Stimulated activated CD4-positive, alpha-beta T cell treated with anti-CD3 and anti-CD28 coated beads, TNF-alpha, amount 100 ng/mL, for 4 hours (primary cell): ENCODE results near the gene DCAKD.

Source experiments
- DNase-seq, 3 experiments: peaks; one replicate each; pipeline ENCODE4 v3.0.0-alpha.2; 2020; ENCODE audit warnings: low read depth in 3 of 3

The DCAKD gene

DNA sequence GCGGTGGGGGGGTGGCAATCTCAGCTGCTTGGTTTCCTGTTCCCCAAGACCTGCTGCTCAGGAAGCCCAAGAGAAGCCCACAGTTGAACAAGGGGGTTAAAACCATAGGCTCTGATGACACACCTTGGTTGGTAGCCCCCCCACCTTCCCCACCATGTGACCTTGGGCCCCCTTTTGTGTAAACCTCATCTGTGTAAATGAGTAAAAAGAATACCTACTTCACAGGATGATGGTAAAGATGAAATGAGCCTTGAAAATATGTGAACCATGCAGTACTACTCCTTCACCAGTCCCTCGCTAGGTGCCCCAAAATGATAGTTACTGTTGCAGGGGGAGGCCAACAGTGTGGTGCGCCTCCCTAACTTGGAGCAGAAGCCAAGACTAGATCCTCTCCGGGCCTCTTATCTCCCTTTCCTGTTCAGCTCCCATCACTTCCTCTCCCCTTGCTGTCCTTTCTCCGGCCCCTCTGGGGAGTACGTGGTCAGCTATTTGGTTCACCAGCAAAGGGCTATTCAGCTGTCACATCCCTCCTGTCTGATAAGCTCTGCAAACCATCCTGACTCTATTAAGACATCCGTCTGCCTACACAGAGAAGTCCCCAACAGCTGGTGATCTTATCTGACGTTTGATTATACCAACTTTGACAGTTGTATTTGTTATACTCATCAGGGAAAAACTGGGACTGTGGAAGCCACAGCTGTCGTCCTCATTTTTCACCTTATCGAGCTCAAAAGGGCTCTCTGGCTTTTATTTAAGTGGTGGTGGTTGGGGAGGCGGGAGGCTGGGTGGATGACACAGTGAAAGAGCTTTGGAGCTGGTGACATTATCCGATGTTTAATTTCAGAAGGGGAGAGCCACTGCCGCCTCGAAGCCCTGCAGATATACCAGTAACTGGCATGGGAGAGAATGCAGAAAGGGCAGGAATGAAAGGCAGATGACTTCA lies 19.9 kb downstream of the DCAKD start:
- DNase-seq: no peak

DNA sequence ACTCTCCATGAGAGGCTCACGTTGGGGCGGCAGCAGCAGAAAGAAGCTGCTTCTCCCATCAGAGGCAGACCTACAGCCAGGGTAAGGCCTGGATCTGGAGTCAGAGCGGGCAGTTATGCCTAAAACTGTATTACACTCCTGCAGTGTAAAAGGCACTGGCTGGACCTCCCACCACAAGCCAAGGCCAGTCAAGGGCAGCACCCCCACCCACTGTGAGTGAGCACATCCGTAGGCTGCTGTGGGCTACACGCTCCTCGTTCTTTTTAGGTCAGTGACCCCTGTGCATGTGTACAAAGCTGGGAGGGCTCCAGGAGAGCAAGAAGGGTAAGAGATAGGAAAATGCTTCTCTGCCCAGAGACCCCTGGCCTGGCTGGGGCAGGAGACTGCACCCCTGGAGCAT lies 20.7 kb downstream of the DCAKD start:
- DNase-seq: no peak

DNA sequence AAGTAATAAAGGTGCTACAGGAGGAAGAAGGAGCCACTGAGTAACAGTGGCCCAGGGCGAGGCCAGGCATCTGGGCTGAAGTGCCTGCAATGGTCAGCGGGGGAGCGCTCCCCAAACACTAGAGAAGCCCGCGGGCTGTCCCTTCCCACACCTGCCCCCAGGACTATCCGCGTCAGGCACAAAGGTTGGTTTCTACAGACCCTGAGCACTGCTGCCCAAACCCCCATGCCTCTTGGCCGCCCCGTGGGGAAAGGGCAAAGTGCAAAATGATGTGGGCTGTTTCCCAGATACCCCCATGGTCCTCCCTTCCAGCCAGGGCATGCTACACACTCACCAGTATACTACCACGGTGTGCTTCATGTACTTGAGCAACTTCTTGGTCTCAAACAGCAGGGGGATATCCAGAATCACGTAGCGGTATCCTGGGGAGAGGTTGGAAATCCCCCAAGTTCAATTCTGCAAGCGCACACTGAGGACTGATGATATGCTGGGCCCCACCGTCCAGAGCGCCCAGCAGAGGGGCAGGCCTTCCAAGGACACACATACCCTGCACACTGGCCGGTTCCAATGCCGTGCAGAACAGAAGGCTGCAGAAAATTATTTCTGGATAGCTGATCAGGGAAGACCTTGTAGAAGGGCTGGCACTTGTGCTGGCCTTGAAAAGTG lies 21.5 kb downstream of the DCAKD start:
- DNase-seq: no peak

DNA sequence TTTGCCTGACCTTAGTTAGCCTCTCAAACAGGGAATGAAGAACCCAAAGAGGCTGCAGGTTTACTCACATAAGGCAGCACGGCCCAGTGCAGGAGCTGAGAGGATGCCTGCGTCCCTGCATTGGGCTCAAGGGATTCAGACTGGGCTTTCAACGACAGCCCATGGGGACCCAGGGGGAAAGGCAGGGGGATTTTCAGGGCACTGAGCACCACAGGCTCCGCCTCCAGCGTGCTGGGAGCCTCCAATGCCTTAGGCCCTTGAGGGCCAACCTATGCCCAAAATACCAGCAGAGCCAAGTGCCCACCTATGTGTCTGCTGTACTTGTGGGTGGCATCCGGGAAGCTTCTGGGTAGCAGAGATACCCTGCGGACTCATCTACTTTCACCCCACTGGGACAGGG lies 22.3 kb downstream of the DCAKD start:
- DNase-seq: no peak

DNA sequence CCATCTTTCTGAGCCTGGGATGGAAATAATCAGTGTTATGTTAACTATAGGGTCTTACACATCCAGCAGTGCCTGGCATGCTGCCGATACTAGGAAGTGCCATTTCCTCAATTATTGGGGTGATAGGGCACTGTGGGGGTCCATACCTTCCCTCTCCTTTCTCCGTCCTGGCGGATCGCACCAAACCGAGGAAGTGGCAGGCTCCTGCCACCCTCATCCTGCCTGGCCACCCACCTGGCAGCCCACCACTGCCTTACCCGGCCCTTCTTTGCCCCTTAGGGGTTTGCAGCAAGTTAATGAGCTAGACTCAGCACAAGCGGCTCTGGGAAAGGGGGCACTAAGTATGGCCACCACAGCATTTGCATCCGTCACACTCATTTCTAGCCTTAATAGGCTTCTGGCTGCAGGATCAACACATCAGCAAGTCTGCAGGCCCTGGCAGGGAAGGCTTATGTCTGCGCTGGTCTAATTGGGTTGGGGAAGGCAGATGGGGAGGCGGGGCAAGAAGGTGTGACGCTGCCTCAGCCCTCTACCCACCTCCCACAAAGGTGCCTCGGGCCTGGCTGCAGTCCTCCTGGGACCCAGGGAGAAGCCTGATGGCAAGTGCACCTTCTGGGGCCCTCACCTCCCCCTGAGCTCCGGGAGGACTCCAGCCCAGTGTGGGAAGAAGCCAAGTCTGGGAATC lies 28.6 kb downstream of the DCAKD start:
- no peak for DNase-seq

DNA sequence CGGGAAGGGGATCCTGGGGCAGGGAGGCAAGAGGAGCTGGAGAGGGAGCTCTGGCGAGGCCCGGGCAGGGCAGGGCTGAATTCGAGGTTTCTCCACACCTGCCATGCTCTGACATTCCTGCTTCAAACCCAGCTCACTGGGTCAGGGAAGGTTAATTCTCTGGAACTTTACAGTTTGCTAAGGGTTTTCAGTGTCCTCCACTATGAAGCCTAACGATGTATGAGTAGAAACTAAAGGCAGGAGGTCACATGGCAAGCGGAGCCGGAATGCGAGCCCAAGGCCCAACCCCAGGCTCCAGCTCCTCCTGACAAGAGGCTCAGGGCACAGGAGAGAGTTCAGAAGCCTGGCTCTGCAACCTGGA lies 29.2 kb downstream of the DCAKD start:
- no peak for DNase-seq

DNA sequence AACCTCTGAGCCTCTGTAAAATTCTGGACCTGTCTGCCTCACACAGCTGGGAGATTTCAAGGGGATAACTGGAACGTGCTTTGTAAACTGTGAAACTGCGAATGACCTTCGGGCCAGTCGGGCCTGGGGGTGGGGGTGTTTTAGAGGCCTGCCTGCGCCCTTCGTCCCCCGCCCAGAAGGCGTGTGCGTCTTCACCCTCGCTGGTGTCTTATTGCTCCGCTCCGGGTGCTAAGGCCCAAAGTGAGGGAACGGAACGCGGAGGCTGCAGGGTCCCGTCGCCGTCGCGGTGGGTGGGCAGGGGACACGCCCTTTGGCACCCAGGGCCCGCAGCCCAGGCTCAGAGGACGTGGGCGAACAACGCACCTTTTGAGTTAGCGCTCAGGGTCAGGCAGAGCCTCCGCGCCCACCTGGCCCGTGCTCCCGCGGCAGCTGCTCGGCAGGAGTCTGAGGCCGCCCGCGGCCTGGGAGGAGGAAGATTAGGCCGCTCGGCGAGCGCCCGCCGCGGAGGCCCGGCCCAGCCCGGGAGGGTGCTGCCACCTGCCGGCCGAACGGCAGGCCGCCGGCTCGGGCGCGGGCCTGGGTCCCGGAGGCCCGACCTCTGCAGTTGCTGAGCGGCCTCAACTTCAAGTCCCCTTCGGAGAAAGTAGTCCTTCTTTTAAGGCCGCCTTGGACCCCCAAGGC lies 29.7 kb downstream of the DCAKD start:
- DNase-seq: peak; percentile 29 to 49 (median 31)

DNA sequence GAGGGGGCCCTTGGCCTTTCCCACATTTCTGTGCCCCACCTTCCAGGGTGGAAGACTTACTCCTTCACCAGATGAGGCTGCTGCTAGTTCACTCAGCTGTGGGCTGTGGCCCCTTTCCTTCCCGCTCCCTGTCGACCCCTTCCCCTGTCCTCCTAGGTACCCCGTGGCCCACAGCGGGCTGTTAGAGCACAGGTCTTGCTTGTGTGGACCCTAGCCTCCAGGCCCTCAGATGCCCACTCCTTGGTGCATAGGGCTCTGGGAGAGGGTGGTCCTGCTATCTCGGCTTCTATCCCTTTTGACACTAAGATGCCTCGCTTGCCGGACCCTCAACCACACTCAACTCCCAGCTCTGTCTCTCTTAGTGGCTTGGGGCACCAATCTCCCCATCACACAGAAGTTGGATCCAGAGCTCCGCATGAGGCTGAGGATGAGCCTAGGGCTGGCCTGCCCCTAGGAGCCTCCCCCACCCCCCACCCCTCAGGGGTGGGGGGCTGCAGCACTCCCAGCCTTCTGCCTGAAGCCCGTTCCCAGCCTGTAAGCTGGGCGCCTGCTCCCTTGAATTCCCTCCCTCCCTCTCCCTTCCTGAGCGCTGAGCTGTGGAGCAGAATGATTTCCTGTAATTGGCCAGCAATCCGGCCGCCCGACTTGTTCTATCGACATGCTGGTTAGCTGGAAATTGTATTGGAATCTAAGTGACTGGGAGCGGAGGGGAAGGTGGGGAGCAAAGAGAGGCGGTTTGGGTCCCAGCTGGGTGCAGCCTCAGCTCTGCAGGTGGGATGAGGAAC lies 30.9 kb downstream of the DCAKD start:
- DNase-seq: no peak

DNA sequence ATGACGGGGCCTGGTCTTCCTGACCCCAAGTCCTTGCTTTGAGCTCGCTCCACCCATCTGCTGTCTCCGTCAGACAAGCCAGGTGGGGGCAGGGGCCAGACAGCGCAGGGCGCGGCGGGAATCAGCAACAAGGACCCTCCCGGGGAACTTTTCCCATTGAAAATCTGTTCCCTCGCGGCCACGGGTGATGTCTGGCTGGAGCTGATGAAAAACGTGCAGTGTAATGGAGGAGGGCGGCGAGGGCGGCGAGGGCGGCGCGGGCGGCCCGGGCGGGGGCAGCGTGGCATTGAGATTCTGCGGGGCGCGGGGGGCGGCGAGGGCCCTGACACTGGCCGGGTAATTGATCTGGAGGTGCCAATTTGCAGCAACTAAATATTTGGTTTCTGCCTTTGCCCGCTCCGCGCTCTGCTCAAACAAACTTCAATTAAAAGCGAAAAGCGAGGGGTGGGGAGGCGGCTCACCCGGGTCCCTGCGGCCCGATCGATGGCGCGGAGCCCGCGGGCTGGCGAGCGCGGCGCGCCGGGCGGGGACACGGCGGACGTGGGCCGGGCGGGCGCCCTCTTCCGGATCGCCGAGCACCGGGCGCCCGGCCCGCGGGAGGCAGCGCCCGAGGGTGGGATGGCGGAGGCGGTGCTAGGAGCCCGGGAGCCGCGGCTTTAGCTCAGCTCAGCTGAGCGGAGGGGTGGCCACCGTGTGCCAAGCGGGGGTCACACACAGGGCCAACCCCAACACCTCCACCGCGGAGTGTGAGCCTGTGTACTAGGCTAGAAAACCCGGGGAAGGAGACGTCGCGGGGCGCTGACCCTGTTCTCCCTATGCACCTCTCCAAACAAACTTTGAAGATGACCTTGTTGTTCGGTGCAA lies 32.4 kb downstream of the DCAKD start:
- peak in 2 of 3 experiments; percentile 4 to 13 for DNase-seq

DNA sequence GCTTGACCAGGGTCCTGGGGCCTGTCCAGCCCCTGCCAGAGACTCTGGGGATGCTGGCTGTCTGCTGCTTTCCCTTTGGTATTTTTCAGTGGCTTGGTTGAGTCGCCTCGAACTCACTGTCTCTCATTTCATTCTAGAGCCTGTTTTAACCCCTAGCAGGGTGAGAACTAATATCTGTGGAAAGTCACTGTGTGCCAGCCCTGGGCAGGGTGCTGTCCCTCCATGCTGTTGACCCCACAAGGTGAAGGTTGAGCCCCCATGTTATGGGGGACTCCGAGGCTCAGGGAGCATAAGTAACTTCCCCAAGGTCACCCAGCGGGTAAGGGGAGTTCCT lies 33.0 kb downstream of the DCAKD start:
- no peak for DNase-seq

DNA sequence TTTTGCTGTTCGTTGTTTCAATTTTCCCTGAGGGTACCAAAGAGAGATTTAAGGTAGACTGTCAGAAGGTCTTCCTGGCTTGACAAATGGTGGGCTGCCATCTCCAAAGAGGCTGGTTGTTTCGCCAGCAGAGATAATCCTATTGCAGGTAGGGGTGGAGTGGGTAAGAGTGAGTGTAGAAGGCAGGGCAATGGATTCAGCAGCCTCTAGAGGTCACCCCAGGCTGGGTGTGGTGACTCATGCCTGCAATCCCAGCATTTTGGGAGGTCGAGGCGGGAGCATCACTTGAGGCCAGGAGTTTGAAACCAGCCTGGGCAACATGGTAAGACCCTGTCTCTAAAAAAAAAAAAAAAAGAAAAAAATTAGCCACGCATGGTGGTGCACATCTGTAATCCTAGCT lies 34.6 kb downstream of the DCAKD start:
- no peak for DNase-seq

DNA sequence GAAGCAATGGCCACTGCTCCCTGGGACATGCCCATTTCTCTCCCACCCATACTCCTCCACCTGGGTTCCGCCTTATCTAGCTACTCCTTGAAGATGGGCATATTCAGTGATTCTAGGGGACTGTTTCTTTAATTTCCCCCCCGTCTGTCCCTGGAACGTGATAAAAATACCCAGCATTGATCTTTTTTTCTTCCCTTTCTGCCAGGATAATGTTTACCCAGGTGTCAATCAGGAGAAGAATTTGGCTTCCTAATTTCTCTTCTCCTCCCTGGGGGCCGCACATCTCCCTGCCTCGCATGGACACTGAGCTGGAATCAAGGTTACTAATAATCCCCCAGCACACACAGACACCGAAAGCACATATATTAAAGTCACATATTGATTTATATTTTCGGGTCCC lies 35.2 kb downstream of the DCAKD start:
- no peak for DNase-seq

DNA sequence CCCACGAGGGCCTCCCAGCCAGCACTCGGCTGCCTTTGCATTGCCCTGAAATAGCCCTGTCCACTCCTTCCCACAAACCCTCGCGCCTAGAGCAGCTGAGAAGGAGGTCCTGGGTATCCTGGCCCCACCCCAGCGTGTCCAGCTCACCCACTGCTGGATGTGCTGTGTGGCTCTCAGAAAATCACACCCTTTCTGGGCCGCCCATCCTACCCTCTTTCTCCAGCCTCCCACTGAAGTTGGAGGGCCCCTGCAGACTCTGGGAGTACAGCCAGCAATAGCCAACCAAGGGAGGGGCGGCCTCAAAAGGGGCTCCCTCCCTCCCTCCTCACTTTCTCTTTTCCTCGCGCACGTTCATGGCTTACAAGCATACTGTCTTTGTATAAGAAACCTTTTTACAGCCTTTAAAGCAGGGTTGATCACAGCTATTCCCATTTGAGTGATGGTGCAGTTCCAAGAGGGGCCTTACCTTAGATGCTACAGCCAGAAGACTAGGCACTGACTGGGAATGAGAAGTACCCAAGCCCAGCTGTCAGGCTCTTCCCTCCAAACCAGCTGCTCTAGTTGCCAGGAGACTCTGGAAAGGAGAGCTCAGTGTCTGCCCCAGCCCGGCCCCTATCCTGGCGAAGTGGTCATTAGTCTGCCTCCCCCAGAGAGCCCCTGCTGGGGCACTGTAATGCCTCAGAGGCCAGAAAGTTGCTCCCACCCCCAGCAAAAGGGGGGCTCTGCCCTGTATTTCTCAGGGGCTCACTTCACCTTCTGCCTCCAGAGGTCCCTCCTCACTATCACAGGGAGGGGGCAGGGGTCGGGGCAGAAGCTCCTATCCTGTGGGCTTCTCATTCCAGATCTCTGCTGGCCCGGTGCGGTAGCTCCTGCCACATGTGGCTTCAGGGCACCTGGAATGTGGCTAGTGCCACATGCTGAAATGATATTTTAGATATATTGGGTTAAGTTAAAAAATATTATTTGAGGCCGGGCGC lies 38.1 kb downstream of the DCAKD start:
- no peak for DNase-seq

DNA sequence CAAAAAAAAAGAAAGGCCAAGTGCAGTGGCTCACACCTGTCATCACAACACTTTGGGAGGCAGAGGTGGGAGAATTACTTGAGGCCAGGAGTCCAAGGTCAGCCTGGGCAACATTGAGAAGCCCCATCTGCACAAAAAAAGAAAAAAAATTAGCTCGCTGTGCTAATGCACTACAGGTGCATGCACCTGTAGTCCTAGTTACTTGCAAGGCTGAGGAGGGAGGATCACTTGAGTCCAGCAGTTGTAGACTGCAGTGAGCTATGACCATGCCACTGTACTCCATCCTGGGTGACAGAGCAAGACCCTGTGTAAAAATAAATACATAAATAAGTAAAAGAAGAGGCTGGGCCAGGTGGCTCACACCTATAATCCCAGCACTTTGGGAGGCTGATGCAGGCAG lies 39.7 kb downstream of the DCAKD start:
- DNase-seq: no peak

DNA sequence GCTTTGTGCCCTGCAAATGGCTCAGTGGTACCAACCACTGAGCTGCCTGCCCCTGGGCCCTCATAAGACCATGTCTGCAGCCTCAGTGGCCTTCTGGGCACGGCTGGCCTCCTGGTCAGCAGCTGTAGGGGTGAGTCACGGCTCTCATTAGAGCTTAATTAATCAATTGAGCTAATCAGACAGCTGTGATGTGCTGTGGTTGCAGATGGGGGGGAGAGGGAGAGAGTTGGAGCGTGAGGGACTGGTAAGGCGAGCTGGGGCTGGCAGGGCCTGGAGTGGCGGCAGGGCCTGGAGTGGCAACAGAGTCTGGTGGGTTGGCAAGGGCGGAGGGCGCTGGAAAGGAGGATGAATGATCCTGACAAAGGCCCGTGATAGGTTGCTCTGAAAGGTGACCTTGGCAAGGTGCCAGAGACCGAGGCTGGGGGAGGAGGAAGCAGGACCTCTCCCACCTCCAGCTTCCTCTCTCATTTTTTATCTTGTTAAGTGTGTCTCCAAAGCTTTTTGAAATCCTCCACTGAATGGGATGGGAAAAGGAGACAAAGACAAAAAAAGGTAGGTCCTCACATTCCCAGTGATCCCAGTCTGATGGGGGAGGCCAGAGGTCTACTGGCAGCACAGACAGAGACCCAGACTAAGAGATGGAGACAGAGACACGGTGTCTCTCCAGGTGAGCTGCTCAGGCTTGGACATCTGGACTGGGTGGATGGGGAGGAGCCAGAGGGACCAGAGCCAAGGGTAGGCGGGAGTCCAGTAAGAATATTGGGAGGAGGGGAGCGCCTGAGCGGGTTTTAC lies 41.6 kb downstream of the DCAKD start:
- DNase-seq: no peak

DNA sequence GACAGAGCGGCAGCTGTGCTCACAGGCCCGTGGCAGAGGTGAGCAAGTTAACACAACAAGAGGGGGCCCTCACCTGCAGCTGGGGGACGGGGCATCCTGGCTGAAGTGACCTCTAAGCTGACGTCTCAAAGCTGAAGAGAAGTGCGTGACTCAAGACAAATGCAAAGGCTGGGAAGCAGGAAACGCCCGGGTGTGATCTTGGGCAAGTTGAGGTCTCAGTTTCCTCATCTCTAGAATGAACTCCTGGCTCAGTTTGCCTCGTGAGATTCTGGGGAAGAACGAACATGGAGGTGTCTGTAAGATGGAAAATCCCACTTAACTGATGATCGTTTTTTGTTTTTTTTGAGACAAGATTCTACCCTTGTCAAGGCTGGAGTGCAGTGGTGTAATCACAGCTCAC lies 43.2 kb downstream of the DCAKD start:
- DNase-seq: no peak

DNA sequence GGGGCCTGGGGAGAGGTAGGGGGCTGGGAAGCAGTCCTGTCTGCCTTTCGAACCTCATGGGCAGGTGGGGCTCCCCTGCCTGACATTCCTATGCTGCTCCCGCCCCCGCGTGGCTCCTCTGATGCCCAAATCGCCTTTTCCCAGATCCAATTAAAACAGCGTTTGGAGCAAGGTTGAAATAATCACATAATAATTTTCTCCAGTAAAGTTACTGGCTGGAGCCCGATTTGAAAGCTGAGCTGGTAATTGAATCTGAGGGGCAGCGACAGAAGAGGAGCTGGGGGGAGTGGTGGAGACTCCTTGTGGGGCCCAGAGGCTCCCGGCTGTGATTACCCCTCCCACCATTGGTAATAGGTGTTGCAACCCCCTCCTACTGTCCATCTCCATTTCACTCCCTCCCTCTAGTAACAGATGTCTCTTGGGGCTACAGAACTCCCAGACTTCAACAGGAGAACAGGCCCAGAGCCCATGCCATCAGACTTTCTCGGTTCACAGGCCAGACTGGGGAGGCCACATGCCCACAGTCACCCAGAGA lies 44.4 kb downstream of the DCAKD start:
- no peak for DNase-seq

DNA sequence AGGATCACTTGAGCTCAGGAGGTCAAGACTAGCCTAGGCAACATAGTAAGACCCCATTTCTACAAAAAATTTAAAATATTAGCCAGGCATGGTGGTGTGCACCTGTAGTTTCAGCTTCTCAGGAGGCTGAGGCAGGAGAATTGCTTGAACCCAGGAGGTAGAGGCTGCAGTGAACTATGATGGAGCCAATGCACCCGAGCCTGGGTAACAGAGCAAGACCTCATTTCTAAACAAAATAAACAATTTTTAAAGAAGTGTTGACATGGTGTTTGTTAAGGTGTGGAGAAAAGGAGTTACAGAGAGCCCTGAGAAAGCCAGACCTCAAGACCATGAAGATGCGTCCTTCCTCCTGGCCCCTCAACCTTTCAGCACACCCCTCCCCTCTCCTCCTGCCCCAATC lies 45.7 kb downstream of the DCAKD start:
- no peak for DNase-seq
